Measurements from ENCODE around the gene GTF3C5.

The GTF3C5 gene

DNA sequence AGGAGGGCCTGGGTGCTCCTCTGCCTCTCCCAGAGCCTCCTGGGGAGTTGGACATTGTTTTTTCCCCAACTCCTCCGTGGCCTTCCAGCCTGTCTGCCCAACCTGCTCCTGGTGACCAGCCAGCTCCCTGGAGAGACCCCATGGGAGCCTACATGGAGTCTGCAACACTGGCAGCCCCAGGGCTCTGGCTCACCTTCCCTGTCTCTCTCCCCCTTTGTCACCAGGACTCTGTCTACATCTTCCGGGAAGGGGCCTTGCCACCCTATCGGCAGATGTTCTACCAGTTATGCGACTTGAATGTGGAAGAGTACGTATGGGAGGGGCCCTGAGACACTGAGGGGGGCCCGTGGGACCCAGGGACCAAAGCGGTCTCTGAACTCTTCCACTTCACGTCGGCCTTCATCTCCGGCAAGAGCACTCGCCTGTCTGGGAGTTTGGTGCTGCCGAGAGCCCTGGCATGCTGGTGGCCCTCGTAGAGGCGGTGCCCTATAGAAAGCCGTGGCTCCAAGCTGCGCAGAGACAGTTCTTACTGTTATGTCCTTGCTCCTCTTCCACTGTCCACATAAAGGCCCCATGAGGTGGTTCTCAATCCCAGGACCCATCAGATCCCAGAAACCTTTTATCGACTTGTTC is 25.1 kb downstream of the GTF3C5 start:
- Histone ChIP-seq H3K9me2 (replicated peaks; ENCODE audit: insufficient read depth, low read length) (no peaks in the 10 kb centered on the region), H3K79me2 (ENCODE audit: insufficient read depth, low read length) (no peaks in the 10 kb centered on the region), H3F3A (ENCODE audit: insufficient read depth) (no peaks in the 10 kb centered on the region), H3K9ac (ENCODE audit: low read length) (no peak overlapping the region), H3K36me3 (ENCODE audit: low read length) (no peaks in the 10 kb centered on the region), H3K27me3 (ENCODE audit: low read length) (no peaks in the 10 kb centered on the region), H3K4me2 (ENCODE audit: low read depth, low read length, poor library complexity, severe bottlenecking) (no peak overlapping the region), H3K4me3 (ENCODE audit: insufficient read depth, low read length, poor library complexity, severe bottlenecking) (no peak overlapping the region), H3K9me3 (ENCODE audit: insufficient read depth, low read length) (no peaks in the 10 kb centered on the region), H3K27ac (ENCODE audit: low read depth, low read length) (no peak overlapping the region), H2AFZ (ENCODE audit: low read depth, low read length, severe bottlenecking) (no peak overlapping the region), H4K20me1 (ENCODE audit: low read depth, low read length) (no peaks in the 10 kb centered on the region)
- no peak for TF ChIP-seq EZH2phosphoT487 (conservative IDR thresholded peaks at IDR 0.05; ENCODE audit: low read length)
- TF ChIP-seq, protein P1, sequence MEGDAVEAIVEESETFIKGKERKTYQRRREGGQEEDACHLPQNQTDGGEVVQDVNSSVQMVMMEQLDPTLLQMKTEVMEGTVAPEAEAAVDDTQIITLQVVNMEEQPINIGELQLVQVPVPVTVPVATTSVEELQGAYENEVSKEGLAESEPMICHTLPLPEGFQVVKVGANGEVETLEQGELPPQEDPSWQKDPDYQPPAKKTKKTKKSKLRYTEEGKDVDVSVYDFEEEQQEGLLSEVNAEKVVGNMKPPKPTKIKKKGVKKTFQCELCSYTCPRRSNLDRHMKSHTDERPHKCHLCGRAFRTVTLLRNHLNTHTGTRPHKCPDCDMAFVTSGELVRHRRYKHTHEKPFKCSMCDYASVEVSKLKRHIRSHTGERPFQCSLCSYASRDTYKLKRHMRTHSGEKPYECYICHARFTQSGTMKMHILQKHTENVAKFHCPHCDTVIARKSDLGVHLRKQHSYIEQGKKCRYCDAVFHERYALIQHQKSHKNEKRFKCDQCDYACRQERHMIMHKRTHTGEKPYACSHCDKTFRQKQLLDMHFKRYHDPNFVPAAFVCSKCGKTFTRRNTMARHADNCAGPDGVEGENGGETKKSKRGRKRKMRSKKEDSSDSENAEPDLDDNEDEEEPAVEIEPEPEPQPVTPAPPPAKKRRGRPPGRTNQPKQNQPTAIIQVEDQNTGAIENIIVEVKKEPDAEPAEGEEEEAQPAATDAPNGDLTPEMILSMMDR (IDR thresholded peaks at IDR 0.05; ENCODE audit: insufficient read depth, low read length, poor library complexity, severe bottlenecking), result no peak

DNA sequence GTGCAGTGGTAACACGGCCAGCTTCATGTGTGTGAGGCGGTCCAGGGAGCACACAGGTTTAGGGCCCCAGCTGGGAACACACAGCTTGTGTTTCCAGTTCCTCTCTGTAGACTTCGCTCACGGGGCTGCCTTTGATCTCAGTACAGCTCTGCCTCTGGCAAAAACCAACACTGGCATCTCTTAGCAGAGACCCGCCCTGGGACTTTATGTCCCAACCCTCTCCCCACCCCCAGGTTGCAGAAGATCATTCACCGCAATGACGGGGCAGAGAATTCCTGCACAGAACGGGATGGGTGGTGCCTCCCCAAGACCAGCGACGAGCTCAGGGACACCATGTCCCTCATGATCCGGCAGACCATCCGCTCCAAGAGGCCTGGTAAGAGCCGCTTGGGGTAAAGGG is 25.7 kb downstream of the GTF3C5 start:
- Histone ChIP-seq H3K4me3 (ENCODE audit: insufficient read depth, low read length, poor library complexity, severe bottlenecking) (no peak overlapping the region), H3K27ac (ENCODE audit: low read depth, low read length) (no peak overlapping the region), H4K20me1 (ENCODE audit: low read depth, low read length) (no peaks in the 10 kb centered on the region), H3K27me3 (ENCODE audit: low read length) (no peaks in the 10 kb centered on the region), H3K9me2 (replicated peaks; ENCODE audit: insufficient read depth, low read length) (no peaks in the 10 kb centered on the region), H3K36me3 (ENCODE audit: low read length) (no peaks in the 10 kb centered on the region), H3K9ac (ENCODE audit: low read length) (no peak overlapping the region), H2AFZ (ENCODE audit: low read depth, low read length, severe bottlenecking) (no peak overlapping the region), H3K4me2 (ENCODE audit: low read depth, low read length, poor library complexity, severe bottlenecking) (no peak overlapping the region), H3K79me2 (ENCODE audit: insufficient read depth, low read length) (no peaks in the 10 kb centered on the region), H3K9me3 (ENCODE audit: insufficient read depth, low read length) (no peaks in the 10 kb centered on the region), H3F3A (ENCODE audit: insufficient read depth) (no peaks in the 10 kb centered on the region)
- no peak for TF ChIP-seq EZH2phosphoT487 (conservative IDR thresholded peaks at IDR 0.05; ENCODE audit: low read length)
- TF ChIP-seq, protein P1 (IDR thresholded peaks at IDR 0.05; ENCODE audit: insufficient read depth, low read length, poor library complexity, severe bottlenecking), result no peak

- no peak overlapping the region for H3K27ac ChIP-seq (ENCODE audit: low read depth, low read length)
- no peaks in the 10 kb centered on the region for H3K9me3 ChIP-seq (ENCODE audit: insufficient read depth, low read length)
- TF ChIP-seq EZH2phosphoT487 (conservative IDR thresholded peaks at IDR 0.05; ENCODE audit: low read length), result no peak
- TF ChIP-seq, protein P1 (IDR thresholded peaks at IDR 0.05; ENCODE audit: insufficient read depth, low read length, poor library complexity, severe bottlenecking), result no peak
- no peaks in the 10 kb centered on the region for H3F3A ChIP-seq (ENCODE audit: insufficient read depth)
- H3K4me2 ChIP-seq (ENCODE audit: low read depth, low read length, poor library complexity, severe bottlenecking), result no peak overlapping the region
- no peaks in the 10 kb centered on the region for H3K36me3 ChIP-seq (ENCODE audit: low read length)
- H3K4me3 ChIP-seq (ENCODE audit: insufficient read depth, low read length, poor library complexity, severe bottlenecking), result no peak overlapping the region
- no peak overlapping the region for H2AFZ ChIP-seq (ENCODE audit: low read depth, low read length, severe bottlenecking)
- no peaks in the 10 kb centered on the region for H3K27me3 ChIP-seq (ENCODE audit: low read length)
- H3K79me2 ChIP-seq (ENCODE audit: insufficient read depth, low read length), result no peaks in the 10 kb centered on the region
- H3K9me2 ChIP-seq (replicated peaks; ENCODE audit: insufficient read depth, low read length), result no peaks in the 10 kb centered on the region
- H3K9ac ChIP-seq (ENCODE audit: low read length), result no peak overlapping the region
- H4K20me1 ChIP-seq (ENCODE audit: low read depth, low read length), result no peaks in the 10 kb centered on the region
These were observed 26.2 kb downstream of the GTF3C5 start for GRCh38 chr9:133057006-133057405.

All from SU-DHL-6 (cell line).